Sigmoid colon (tissue), 7 donors: ENCODE data around the gene MZB1. TPM values are rescaled to one million over a fixed set of nuclear protein-coding genes. Genes with fewer than 3 reads are reported as not detected.
"Not testable (repeated sequence)": the region's sequence is repeated elsewhere in the genome, so short reads cannot be mapped to it uniquely, and the experiment has no call there.

ENCODE experiments used
- DNase-seq: peaks from one replicate; pipeline ENCODE4 v3.0.0-alpha.2; 2019
- H3K27ac ChIP-seq, 4 donors: fragments of 200-600 bp; sonication (generic); one replicate each; pipeline ENCODE4 v1.5.1; 2016 to 2019; ENCODE audit warnings: mild to moderate bottlenecking in 1 of 4
- H3K27me3 ChIP-seq, 3 donors: fragments of 200-600 bp; sonication (generic); one replicate each; pipeline ENCODE4 v1.5.1; 2019; ENCODE audit warnings: mild to moderate bottlenecking in 1 of 3
- H3K36me3 ChIP-seq, 4 donors: fragments of 200-600 bp; sonication (generic); one replicate each; pipeline ENCODE4 v1.5.1; 2016 to 2019
- H3K4me1 ChIP-seq, 4 donors: fragments of 200-600 bp; sonication (generic); one replicate each; pipeline ENCODE4 v1.5.1; 2017 to 2019
- H3K4me3 ChIP-seq, 4 donors: fragments of 200-600 bp; sonication (generic); one replicate each; pipeline ENCODE4 v1.5.1; 2017 to 2019; ENCODE audit warnings: mild to moderate bottlenecking in 2 of 4, moderate library complexity in 1 of 4
- H3K9me3 ChIP-seq, 4 donors: fragments of 200-600 bp in 3 of 4; sonication (generic) in 3 of 4; one replicate each; pipeline versions ENCODE4 v1.5.1 to v1.6.1; 2013 to 2019
- EP300 ChIP-seq, 4 donors: sonication (generic); formaldehyde crosslinking; IDR thresholded peaks; one replicate each; pipeline ENCODE4 v1.6.1; 2017; ENCODE audit warnings: antibody characterized with exemption in 4 of 4
- POLR2A ChIP-seq, 2 donors: fragments of 450-650 bp; IDR thresholded peaks; one replicate each; pipeline ENCODE4 v1.6.1; 2016; ENCODE audit warnings: antibody characterized with exemption in 2 of 2, mild to moderate bottlenecking in 2 of 2, moderate library complexity in 2 of 2
- POLR2AphosphoS5 ChIP-seq, 4 donors: sonication (generic); formaldehyde crosslinking; IDR thresholded peaks; one replicate each; pipeline ENCODE4 v1.6.1; 2017; ENCODE audit warnings: antibody characterized with exemption in 4 of 4
- WGBS, 2 donors: extraction: QIAGEN DNeasy Blood & Tissue Kit; methylation state at CpG; one replicate each; pipeline ENCODE4 v1.1.7; 2013; 5-methylcytosine and 5-hydroxymethylcytosine counted together
- intact Hi-C: fragments of 100-400 bp; cut with DNase I; formaldehyde crosslinking; loops from one replicate; pipeline ENCODE4 v1.15.1; 2023
- polyA plus RNA-seq, 3 donors: library from polyadenylated mRNA; stranded (reverse); fragments of 200-250 nt; gene quantifications; one replicate each; pipeline ENCODE4 v1.2.3, GENCODE V29; 2013
- total RNA-seq, 4 donors: library from RNA; depleted of rRNA; stranded (reverse); fragments of >200 nt; gene quantifications; one replicate each; pipeline ENCODE4 v1.1.0, GENCODE V29; 2016
- TF ChIP-seq, protein P1 (sequence below), 4 experiments: fragments of 450-650 bp in 3 of 4; fragments of 200-600 bp in 1 of 4; IDR thresholded peaks; one replicate each; pipeline ENCODE4 v1.5.1; 2016 to 2019; ENCODE audit warnings: antibody characterized with exemption in 4 of 4, mild to moderate bottlenecking in 3 of 4, moderate library complexity in 2 of 4
- donor health status: healthy with polysubstance abuse.
- donor health status: Bipolar disorder and iron deficiency.
- donor health status: healthy.

MZB1 gene
- total and polyA plus RNA-seq, 7 donors, result 2.2 to 29.2 (median 3.2) TPM; not detected in 3

DNA sequence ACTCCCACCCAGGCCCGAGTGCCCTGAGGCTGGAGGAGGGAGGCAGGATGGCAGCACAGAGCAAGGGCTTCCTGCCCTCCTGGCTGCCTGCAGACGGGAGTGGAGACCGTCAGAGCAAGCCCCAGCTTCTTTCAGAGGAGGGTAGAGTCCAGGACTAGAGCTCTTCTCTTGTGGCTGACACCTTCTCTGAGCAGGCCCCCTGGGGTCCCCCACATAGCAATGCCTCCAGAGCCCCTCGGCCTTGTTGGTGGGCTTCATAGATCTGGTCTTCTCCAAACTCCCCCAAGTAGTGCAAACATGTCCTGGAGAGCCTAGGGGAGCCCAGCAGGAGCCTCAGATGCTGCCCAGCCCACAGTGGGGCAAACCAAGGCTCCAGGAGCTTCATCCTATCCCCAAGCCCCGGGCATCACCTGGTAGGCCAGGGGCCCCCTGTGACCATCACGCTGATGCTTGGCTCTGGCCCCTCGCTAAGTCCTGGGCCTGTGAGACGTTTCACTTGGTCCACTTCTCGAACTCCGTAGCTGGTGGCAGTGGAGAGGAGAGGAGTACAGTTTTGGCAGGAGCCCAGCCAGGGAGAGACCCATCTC lies 2.0 kb downstream of the MZB1 start:
- H3K9me3 ChIP-seq, result no peaks in the 10 kb centered on the region
- no peaks in the 10 kb centered on the region for H3K36me3 ChIP-seq
- no peak overlapping the region for H3K27ac ChIP-seq
- 52 to 59% methylated on average over 10 of the region's 10 CpGs for WGBS, 2 donors
- TF ChIP-seq POLR2A (IDR thresholded peaks at IDR 0.05) (no peak), EP300 (IDR thresholded peaks at IDR 0.05) (no peak), POLR2AphosphoS5 (IDR thresholded peaks at IDR 0.05) (no peak)
- TF ChIP-seq, protein P1, sequence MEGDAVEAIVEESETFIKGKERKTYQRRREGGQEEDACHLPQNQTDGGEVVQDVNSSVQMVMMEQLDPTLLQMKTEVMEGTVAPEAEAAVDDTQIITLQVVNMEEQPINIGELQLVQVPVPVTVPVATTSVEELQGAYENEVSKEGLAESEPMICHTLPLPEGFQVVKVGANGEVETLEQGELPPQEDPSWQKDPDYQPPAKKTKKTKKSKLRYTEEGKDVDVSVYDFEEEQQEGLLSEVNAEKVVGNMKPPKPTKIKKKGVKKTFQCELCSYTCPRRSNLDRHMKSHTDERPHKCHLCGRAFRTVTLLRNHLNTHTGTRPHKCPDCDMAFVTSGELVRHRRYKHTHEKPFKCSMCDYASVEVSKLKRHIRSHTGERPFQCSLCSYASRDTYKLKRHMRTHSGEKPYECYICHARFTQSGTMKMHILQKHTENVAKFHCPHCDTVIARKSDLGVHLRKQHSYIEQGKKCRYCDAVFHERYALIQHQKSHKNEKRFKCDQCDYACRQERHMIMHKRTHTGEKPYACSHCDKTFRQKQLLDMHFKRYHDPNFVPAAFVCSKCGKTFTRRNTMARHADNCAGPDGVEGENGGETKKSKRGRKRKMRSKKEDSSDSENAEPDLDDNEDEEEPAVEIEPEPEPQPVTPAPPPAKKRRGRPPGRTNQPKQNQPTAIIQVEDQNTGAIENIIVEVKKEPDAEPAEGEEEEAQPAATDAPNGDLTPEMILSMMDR (IDR thresholded peaks at IDR 0.05), result no peak
- no peak overlapping the region for H3K4me3 ChIP-seq
- peaks cover 6 to 11% (median 6%) of the 10 kb centered on the region in 3 donors for H3K27me3 ChIP-seq
- intact Hi-C loops, result no loop called here
- H3K4me1 ChIP-seq, result peaks cover 0 to 14% (median 6%) of the 10 kb centered on the region in 4 donors
- no peak for DNase-seq

DNA sequence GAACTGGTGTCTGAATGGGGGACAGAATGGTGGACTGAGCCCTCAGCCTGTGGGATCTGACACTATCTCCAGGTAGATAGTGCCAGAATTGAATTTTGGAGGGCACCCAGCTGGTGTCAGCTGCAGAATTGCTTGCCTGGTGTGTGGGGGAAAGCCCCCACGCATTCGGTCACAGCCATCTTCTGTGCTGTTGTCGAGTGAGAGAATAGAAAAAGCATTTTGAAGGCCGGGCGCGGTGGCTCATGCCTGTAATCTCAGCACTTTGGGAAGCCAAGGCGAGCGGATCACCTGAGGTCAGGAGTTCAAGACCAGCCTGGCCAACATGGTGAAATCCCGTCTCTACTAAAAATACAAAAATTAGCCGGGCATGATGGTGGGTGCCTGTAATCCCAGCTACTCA lies 2.8 kb downstream of the MZB1 start:
- 91 to 95% methylated on average over 10 of the region's 10 CpGs for WGBS, 2 donors
- DNase-seq, result not testable (repeated sequence)

DNA sequence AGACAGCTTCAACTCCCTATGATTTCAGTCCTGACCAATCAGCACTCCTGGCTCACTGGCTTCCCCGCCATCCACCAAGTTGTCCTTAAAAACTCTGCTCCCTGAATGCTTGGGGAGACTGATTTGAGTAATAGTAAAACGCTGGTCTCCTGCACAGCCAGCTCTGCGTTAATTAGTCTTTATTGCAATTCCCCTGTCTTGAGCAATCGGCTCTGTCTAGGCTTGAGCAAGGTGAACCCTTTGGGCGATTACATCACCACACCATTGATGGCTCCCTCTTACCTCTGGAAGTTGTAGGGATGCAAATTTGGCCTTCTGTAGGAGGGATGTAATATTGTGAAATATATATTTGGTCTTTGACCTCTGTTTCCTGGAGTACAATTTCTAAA lies 3.7 kb downstream of the MZB1 start:
- H3K4me1 ChIP-seq, result peaks cover 0 to 4% (median 0%) of the 10 kb centered on the region in 4 donors
- WGBS, 2 donors, result 86 to 88% methylated on average over 5 of the region's 5 CpGs
- no peaks in the 10 kb centered on the region for H3K27me3 ChIP-seq
- no peaks in the 10 kb centered on the region for H3K9me3 ChIP-seq
- H3K27ac ChIP-seq, result no peak overlapping the region
- no peak for TF ChIP-seq EP300 (IDR thresholded peaks at IDR 0.05)
- TF ChIP-seq POLR2AphosphoS5 (IDR thresholded peaks at IDR 0.05), result no peak
- TF ChIP-seq POLR2A (IDR thresholded peaks at IDR 0.05), result no peak
- TF ChIP-seq, protein P1 (IDR thresholded peaks at IDR 0.05), result no peak
- DNase-seq, result no peak
- intact Hi-C loops, result no loop called here
- H3K4me3 ChIP-seq, result no peak overlapping the region
- H3K36me3 ChIP-seq, result no peaks in the 10 kb centered on the region

More for the DNA sequence above, 2.8 kb downstream of the MZB1 start:
- H3K36me3 ChIP-seq, H3K4me3 ChIP-seq, intact Hi-C loops, H3K4me1 ChIP-seq, H3K27me3 ChIP-seq, H3K27ac ChIP-seq, H3K9me3 ChIP-seq: not testable (repeated sequence)

DNA sequence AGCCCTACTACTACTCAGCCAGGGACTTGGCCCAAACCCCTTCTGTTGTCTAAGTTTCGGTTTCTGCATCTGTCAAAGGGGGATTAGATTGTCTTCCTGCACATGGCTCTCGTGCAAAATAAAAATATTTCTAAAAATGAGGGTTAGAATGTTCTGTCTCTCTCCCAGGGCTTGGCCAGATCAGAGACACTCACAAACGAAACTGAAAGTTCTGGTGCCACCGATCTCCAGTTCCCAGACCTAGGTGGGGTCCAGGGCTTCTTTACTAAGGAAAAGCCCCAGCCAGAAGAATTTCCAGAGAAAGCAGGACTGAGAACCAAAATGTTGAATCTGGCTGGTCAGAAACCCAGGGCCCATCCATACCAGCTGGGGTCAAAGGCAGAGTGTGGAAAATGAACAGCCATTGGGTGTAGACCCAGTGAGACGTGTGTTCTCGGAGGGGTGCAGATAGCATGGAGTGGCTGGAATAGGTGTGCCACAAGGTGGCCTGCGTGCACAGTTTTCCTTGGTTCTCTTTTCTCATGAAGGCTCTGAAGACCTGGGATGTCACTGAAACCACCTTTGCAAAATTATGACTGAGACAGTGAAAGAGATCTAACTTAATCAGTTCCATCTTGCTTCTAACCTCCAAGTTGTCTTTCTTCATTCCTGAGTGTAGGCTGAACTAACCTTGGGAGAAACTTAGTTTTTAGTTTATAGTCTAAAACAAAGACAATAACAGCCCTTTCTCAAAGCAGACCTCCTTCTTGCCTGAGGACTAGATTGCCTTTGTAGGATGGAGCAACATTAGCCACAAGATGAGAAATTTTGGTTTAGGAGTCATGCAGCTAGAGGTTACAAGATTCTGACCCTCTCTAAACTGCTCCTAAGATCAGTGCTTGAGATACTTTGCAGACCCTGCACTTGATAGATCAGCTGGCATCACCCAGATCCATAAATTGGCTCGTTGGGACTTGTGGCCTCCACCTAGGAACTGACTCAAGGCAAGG lies 4.4 kb downstream of the MZB1 start:
- Histone ChIP-seq H3K36me3 (no peaks in the 10 kb centered on the region), H3K27ac (peak overlapping the region in 2 of 4 donors; percentile 14 to 61), H3K4me3 (peak overlapping the region in 3 of 4 donors; percentile 18 to 23 (median 20)), H3K9me3 (no peaks in the 10 kb centered on the region), H3K4me1 (peaks cover 0 to 4% (median 0%) of the 10 kb centered on the region in 4 donors), H3K27me3 (no peaks in the 10 kb centered on the region)
- TF ChIP-seq POLR2A (IDR thresholded peaks at IDR 0.05) (no peak), POLR2AphosphoS5 (IDR thresholded peaks at IDR 0.05) (no peak), EP300 (IDR thresholded peaks at IDR 0.05) (no peak)
- TF ChIP-seq, protein P1 (IDR thresholded peaks at IDR 0.05), result no peak
- DNase-seq, result no peak
- intact Hi-C loops, result no loop called here
- whole genome bisulfite sequencing, 2 donors, result 26 to 31% methylated on average over 8 of the region's 8 CpGs

DNA sequence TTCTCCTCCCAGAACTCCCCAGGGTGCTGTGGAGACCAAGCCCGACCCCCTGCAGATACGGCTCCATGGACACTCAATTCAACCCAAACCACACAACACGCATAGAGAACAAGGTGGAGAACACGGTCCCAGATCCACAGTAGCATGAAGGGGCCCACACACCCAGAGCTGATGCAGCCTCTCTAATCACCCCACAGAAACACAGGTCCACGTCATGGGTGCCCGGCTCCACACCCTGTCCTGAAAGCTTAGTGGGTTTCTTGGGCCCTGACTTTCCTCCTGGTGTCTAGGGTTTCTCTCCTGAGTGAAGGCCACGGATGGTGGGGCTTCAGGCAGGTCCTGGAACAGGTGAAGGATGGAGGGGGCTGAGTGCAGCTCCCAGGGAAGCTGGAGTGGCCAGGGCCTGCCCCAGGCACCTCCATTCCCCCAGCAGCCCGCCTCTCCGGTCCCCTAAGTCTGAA lies 5.1 kb downstream of the MZB1 start:
- peak overlapping the region in 2 of 4 donors; percentile 14 to 61 for H3K27ac ChIP-seq
- DNase-seq, result no peak
- H3K27me3 ChIP-seq, result no peaks in the 10 kb centered on the region
- no peaks in the 10 kb centered on the region for H3K36me3 ChIP-seq
- no peak for TF ChIP-seq POLR2A (IDR thresholded peaks at IDR 0.05)
- TF ChIP-seq EP300 (IDR thresholded peaks at IDR 0.05), result no peak
- no peak for TF ChIP-seq POLR2AphosphoS5 (IDR thresholded peaks at IDR 0.05)
- TF ChIP-seq, protein P1 (IDR thresholded peaks at IDR 0.05), result no peak
- H3K9me3 ChIP-seq, result no peaks in the 10 kb centered on the region
- intact Hi-C loops, result no loop called here
- H3K4me3 ChIP-seq, result peak overlapping the region in 3 of 4 donors; percentile 18 to 23 (median 20)
- H3K4me1 ChIP-seq, result peaks cover 0 to 4% (median 0%) of the 10 kb centered on the region in 4 donors
- WGBS, 2 donors, result 60 to 75% methylated on average over 9 of the region's 9 CpGs
